Measurements from ENCODE around the gene MLLT10.

Gene MLLT10

GRCh38 chr10:21533467-21534279 is at the start of gene MLLT10:
TSS of gene MLLT10 (plus strand) at chr10:21534232. CDS start at chr10:21534645, 413 bp downstream.
- DNase-seq (ENCODE audit: low read depth), result peak; percentile 83

GRCh38 chr10:21487416-21488180 is 46.4 kb upstream of the MLLT10 start:
- DNase-seq (ENCODE audit: low read depth), result no peak

GRCh38 chr10:21488246-21488956 is 45.6 kb upstream of the MLLT10 start:
- no peak for DNase-seq (ENCODE audit: low read depth)

- DNase-seq (ENCODE audit: low read depth), result no peak
Observed at GRCh38 chr10:21488957-21489446, 45.0 kb upstream of the MLLT10 start.

DNA sequence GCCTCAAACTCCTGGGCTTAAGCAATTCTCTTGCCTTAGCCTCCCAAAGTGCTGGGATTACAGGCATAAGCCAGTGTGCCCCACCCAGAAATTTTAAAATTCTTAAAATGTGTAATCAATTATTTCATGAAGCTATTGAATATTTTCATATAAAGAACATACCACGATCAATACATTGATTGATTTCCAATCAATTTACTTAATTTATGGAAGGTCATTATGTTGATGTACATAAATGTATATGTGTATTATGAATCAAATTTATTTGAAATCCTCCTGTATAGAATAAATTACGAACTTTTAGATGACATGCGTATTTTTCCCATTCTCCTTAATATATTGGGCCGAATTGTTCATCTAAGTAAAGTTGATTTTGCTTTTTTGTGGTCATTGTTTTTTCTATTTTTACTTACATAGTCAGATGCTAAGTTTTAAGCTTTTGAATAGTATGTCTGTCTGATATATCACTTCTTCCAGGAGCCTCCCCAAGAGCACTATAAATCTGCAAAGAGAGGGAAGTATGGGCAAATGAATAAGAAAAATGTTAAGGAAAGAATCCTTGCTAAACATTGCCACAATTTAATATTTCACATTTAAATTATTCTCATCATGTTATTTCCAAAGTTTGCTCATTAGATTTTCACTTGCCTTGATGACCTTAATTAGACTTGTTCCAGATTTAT is 43.9 kb upstream of the MLLT10 start:
- no peak for DNase-seq (ENCODE audit: low read depth)

GRCh38 chr10:21490711-21491105 is 43.3 kb upstream of the MLLT10 start:
- DNase-seq (ENCODE audit: low read depth), result no peak

GRCh38 chr10:21492421-21492820 is 41.6 kb upstream of the MLLT10 start:
- no peak for DNase-seq (ENCODE audit: low read depth)

GRCh38 chr10:21493784-21494183 is 40.2 kb upstream of the MLLT10 start:
- no peak for DNase-seq (ENCODE audit: low read depth)

DNA sequence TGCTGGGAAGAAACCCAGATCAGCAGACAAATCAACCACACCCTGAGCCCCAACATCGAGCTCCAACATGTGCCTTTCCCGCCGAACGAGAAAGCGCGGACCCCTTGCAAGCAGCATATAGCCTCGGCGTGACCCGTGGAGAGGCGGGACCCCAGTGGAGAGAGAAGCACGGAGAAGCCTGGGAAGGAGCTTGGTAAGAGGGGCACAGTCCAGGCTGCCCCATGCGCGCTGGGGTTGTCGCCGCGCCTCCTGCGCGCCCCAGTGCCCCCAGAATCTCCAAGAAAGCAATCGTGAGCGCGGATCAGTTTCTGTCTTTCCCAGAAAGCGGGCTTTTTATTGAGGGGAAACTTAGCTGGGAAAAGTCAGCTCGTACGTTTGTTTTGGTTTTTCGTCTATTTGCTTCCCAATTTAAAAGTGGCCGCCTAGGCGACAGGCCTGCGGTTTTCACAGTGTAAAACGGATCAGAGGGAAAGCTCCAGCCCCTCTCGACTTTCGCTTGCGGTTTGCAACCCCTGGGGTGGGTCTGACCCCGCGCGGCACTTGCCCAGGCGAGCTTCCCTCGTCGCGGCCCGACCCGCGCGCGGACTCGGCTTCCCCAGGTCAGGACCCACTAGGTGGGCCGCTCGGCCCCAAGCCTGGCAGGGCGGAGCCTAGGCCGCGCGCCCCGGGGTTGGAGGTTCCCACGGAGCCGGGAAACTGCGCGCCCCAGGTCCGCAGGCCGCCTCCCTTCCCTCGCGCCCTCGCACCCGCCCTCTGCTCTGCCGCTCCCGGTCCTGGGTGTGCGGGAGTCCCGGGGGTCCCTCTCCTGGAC is 39.6 kb upstream of the MLLT10 start:
- DNase-seq (ENCODE audit: low read depth), result no peak

DNA sequence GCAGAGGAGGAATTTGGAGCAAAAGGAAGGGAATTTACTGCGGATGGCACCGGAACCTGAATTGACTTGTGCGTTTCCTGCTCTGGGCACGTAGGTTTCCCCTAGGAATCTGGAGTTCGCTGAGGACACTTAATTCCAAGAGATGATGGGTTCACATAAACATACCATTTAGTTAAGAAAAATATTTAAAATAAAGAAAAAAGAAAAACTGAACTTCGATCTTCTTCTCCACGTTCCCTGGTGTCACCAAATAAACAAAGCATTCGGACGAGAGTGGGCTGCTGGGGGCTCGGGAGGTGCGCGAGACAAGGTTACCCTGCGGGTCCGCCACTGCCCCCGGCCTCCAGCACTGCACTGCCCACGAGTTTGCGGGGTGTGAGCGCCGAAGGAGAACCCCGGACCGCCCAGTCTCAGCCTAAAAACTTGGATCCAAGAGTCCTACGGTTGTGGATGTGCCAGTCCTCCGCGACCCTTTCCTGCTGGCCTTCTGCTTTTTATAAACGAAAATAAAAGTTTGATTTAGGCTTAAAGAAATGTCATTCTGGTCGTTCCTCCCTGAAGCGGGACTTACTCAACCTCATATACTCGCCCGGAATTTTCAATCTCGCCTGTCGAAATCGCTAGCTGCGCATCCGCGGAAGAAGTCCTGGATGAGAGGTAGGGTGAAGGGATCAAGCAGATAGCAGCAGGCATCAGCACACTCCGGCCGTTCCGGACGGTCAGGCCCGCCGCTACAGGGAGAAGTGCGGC is 38.9 kb upstream of the MLLT10 start:
- no peak for DNase-seq (ENCODE audit: low read depth)

- DNase-seq (ENCODE audit: low read depth), result peak; percentile 80
Observed at GRCh38 chr10:21495752-21496342, 38.2 kb upstream of the MLLT10 start.

GRCh38 chr10:21496343-21497176 is 37.5 kb upstream of the MLLT10 start:
- DNase-seq (ENCODE audit: low read depth), result no peak

GRCh38 chr10:21497177-21497807 is 36.7 kb upstream of the MLLT10 start:
- DNase-seq (ENCODE audit: low read depth), result no peak

GRCh38 chr10:21498377-21498776 is 35.7 kb upstream of the MLLT10 start:
- no peak for DNase-seq (ENCODE audit: low read depth)

DNA sequence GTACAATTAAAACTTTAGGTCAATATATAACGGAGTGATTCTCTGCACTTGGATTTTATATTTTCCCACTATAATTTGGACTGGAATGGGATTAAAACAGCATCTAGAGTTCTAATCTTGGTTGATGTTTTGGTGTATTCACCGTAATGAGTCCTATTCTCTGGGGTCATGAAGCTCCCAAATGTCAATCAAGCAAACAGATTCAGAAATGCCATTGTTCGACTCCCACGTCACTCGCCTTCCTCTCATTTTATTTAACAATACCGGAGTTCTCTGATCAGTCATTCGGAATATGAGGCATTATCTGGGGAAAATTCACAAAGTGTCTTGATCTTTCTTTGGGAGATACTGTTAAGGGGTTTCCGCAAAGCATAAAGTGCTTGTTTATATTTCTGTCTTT is 35.0 kb upstream of the MLLT10 start:
- no peak for DNase-seq (ENCODE audit: low read depth)

- DNase-seq (ENCODE audit: low read depth), result no peak
Observed at GRCh38 chr10:21499701-21500577, 34.1 kb upstream of the MLLT10 start.

DNA sequence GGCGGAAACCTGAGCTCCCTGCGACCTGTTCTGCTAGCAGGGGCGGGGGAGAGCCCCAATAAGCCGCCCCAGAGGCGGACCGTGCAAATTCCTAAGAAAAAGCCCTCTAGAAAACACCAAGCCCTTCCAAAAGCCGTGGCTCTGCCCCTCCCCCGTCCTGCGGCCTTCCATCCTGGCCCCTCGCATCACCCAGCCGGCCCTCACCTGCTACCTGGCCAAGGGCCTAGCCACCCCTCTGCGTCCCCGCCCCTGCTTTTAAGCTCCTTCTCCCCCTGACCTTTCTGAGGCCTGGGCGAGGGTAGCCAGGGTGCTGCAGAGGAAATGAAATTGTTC is 33.5 kb upstream of the MLLT10 start:
- DNase-seq (ENCODE audit: low read depth), result no peak

DNA sequence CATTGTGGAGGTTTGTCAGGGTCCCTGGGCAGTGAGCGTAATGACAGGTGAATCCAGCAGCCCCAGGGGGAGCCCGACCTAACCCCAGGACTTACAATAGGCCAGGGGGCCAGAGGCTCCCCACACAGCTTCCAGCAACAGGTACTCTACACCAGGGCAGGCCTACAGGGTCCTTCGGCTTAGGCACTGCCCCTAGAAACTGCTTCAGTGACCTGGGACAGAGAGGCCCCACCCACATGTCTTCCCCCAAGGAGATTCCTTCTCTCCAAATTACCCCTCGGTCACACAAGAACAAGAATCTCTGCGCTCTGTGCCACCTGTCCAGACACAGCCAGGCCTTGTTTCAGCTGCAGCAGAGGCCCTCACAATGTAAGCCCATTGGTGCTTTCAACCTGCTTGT is 32.9 kb upstream of the MLLT10 start:
- no peak for DNase-seq (ENCODE audit: low read depth)
